H9 (cell line): ENCODE measurements around the gene IGFLR1. TPM values are rescaled to one million over a fixed set of nuclear protein-coding genes. Genes with fewer than 3 reads are reported as not detected.

Experiments used
- DNase-seq: peaks from one replicate; pipeline ENCODE4 v3.0.0-alpha.2; 2017
- H2AFZ ChIP-seq: one replicate; pipeline ENCODE4 v1.6.1; 2013; ENCODE audit warnings: mild to moderate bottlenecking, low read length, control low read depth, moderate library complexity
- H2AK5ac ChIP-seq: 2 replicates; pipeline ENCODE4 v1.6.1; 2013; ENCODE audit warnings: low read length, control low read depth, mixed read lengths; ENCODE audit not compliant: insufficient read length
- H2BK120ac ChIP-seq: one replicate; pipeline ENCODE4 v1.6.1; 2013; ENCODE audit warnings: low read depth, mild to moderate bottlenecking, low read length, control low read depth, inconsistent platforms; ENCODE audit not compliant: poor library complexity, severe bottlenecking
- H2BK12ac ChIP-seq: 2 replicates; pipeline ENCODE4 v1.6.1; 2013; ENCODE audit warnings: low read length, control low read depth, mixed read lengths, low read depth; ENCODE audit not compliant: insufficient read length
- H2BK15ac ChIP-seq: 2 replicates; pipeline ENCODE4 v1.6.1; 2013; ENCODE audit warnings: low read depth, low read length, control low read depth
- H2BK20ac ChIP-seq: one replicate; pipeline ENCODE4 v1.6.1; 2013; ENCODE audit warnings: low read depth, mild to moderate bottlenecking, low read length, control low read depth, inconsistent platforms; ENCODE audit not compliant: poor library complexity, severe bottlenecking
- H2BK5ac ChIP-seq: 2 replicates; pipeline ENCODE4 v1.6.1; 2013; ENCODE audit warnings: low read length, control low read depth, mixed read lengths; ENCODE audit not compliant: insufficient read length
- H3K14ac ChIP-seq: 2 replicates; pipeline ENCODE4 v1.6.1; 2013; ENCODE audit warnings: low read length, control low read depth; ENCODE audit not compliant: insufficient read depth
- H3K18ac ChIP-seq: 2 replicates; pipeline ENCODE4 v1.6.1; 2013; ENCODE audit warnings: low read depth, mild to moderate bottlenecking, mixed read lengths, low read length, control low read depth; ENCODE audit not compliant: insufficient read length
- H3K23ac ChIP-seq: 2 replicates; pipeline ENCODE4 v1.6.1; 2013; ENCODE audit warnings: low read length, control low read depth, mixed read lengths, low read depth; ENCODE audit not compliant: insufficient read length
- H3K23me2 ChIP-seq: 2 replicates; pipeline ENCODE4 v1.6.1; 2013; ENCODE audit warnings: low read depth, mild to moderate bottlenecking, mixed read lengths, low read length, control low read depth; ENCODE audit not compliant: insufficient read length, poor library complexity, severe bottlenecking
- H3K27ac ChIP-seq: 2 replicates; pipeline ENCODE4 v1.5.1; 2013; ENCODE audit warnings: low read length, control low read depth, mixed read lengths, low read depth; ENCODE audit not compliant: insufficient read length
- H3K27me3 ChIP-seq: 2 replicates; pipeline ENCODE4 v1.6.1; 2013; ENCODE audit warnings: low read length, control low read depth, inconsistent platforms; ENCODE audit not compliant: insufficient read depth
- H3K4ac ChIP-seq: 2 replicates; pipeline ENCODE4 v1.6.1; 2013; ENCODE audit warnings: low read depth, mild to moderate bottlenecking, control low read depth, inconsistent platforms, low read length, moderate library complexity
- H3K4me1 ChIP-seq: 2 replicates; pipeline ENCODE4 v1.6.1; 2013; ENCODE audit warnings: low read length, control low read depth, inconsistent platforms; ENCODE audit not compliant: insufficient read depth
- H3K4me2 ChIP-seq: 2 replicates; pipeline ENCODE4 v1.6.1; 2013; ENCODE audit warnings: low read length, control low read depth, mixed read lengths; ENCODE audit not compliant: insufficient read length, insufficient read depth
- H3K56ac ChIP-seq: 2 replicates; pipeline ENCODE4 v1.6.1; 2013; ENCODE audit warnings: low read depth, mild to moderate bottlenecking, mixed read lengths, low read length, control low read depth; ENCODE audit not compliant: insufficient read length
- H3K79me1 ChIP-seq: 2 replicates; pipeline ENCODE4 v1.6.1; 2013; ENCODE audit warnings: low read depth, mild to moderate bottlenecking, moderate library complexity, low read length, control low read depth, inconsistent platforms; ENCODE audit not compliant: insufficient read depth, poor library complexity, severe bottlenecking
- H3K79me2 ChIP-seq: 2 replicates; pipeline ENCODE4 v1.6.1; 2013; ENCODE audit warnings: low read length, control low read depth, inconsistent platforms; ENCODE audit not compliant: insufficient read depth
- H3K9ac ChIP-seq: 2 replicates; pipeline ENCODE4 v1.6.1; 2013; ENCODE audit warnings: low read length, control low read depth, mixed read lengths; ENCODE audit not compliant: insufficient read length; ENCODE audit errors: extremely low read depth
- H3K9me3 ChIP-seq: one replicate; pipeline ENCODE4 v1.6.1; 2013; ENCODE audit warnings: low read depth, low read length, inconsistent platforms; ENCODE audit not compliant: control insufficient read depth
- H3T11ph ChIP-seq: one replicate; pipeline ENCODE4 v1.6.1; 2013; ENCODE audit warnings: mild to moderate bottlenecking, low read length, control low read depth, inconsistent platforms
- H4K20me1 ChIP-seq: one replicate; pipeline ENCODE4 v1.6.1; 2013; ENCODE audit not compliant: control insufficient read depth, insufficient read length, insufficient read depth
- H4K5ac ChIP-seq: 2 replicates; pipeline ENCODE4 v1.6.1; 2013; ENCODE audit warnings: low read depth, mild to moderate bottlenecking, mixed read lengths, low read length, control low read depth; ENCODE audit not compliant: insufficient read length
- H4K8ac ChIP-seq: replicated peaks from 2 replicates; pipeline ENCODE4 v1.6.1; 2013; ENCODE audit warnings: low read length, control low read depth, mixed read lengths, low read depth; ENCODE audit not compliant: insufficient read length
- H4K91ac ChIP-seq: 2 replicates; pipeline ENCODE4 v1.6.1; 2013; ENCODE audit warnings: low read depth, mild to moderate bottlenecking, moderate library complexity, mixed read lengths, low read length, control low read depth; ENCODE audit not compliant: insufficient read length
- H3K27ac Mint-ChIP-seq, 3 experiments: 2 replicates in 2 of 3; 3 replicates in 1 of 3; pipeline ENCODE4 v1.8.0; 2020 to 2021; ENCODE audit warnings: mixed read lengths in 3 of 3, mild to moderate bottlenecking in 1 of 3, moderate library complexity in 1 of 3
- H3K27me3 Mint-ChIP-seq: 2 replicates; pipeline ENCODE4 v1.8.0; 2021; ENCODE audit warnings: low read depth, mild to moderate bottlenecking, moderate library complexity, mixed read lengths
- H3K36me3 Mint-ChIP-seq, 3 experiments: 2 replicates in 2 of 3; 3 replicates in 1 of 3; pipeline ENCODE4 v1.8.0; 2020 to 2021; ENCODE audit warnings: low read depth in 3 of 3, mixed read lengths in 3 of 3; ENCODE audit not compliant: insufficient read depth in 1 of 3
- H3K4me1 Mint-ChIP-seq, 2 experiments: 2 replicates each; pipeline ENCODE4 v1.8.0; 2020; ENCODE audit warnings: mixed read lengths in 2 of 2
- H3K4me3 Mint-ChIP-seq, 2 experiments: 2 replicates in 1 of 2; 3 replicates in 1 of 2; pipeline ENCODE4 v1.8.0; 2020 to 2021; ENCODE audit warnings: mild to moderate bottlenecking in 2 of 2, mixed read lengths in 2 of 2, moderate library complexity in 1 of 2
- H3K9me3 Mint-ChIP-seq, 2 experiments: 2 replicates in 1 of 2; 3 replicates in 1 of 2; pipeline ENCODE4 v1.8.0; 2020; ENCODE audit warnings: mild to moderate bottlenecking in 2 of 2, mixed read lengths in 2 of 2, moderate library complexity in 1 of 2
- WGBS: extraction: QIAGEN DNeasy Blood & Tissue Kit; methylation state at CpG from one replicate; pipeline ENCODE4 v1.1.7; 2013; ENCODE audit warnings: missing lambda C conversion rate, low lambda C conversion rate, mixed read lengths; ENCODE audit not compliant: insufficient read length; ENCODE audit errors: extremely low coverage; 5-methylcytosine and 5-hydroxymethylcytosine counted together
- total RNA-seq: library from RNA; stranded (reverse); gene quantifications from 2 replicates; pipeline ENCODE4 v1.2.1, GENCODE V29; 2021
- TF ChIP-seq, protein P1 (sequence below): fragments of 200-600 bp; sonication (generic); conservative IDR thresholded peaks from 3 replicates; pipeline ENCODE4 v1.8.0; 2021; ENCODE audit warnings: antibody characterized with exemption, mild to moderate bottlenecking

The IGFLR1 gene
- total RNA-seq, 1 experiment from 2014 or later = 2.9 TPM

DNA sequence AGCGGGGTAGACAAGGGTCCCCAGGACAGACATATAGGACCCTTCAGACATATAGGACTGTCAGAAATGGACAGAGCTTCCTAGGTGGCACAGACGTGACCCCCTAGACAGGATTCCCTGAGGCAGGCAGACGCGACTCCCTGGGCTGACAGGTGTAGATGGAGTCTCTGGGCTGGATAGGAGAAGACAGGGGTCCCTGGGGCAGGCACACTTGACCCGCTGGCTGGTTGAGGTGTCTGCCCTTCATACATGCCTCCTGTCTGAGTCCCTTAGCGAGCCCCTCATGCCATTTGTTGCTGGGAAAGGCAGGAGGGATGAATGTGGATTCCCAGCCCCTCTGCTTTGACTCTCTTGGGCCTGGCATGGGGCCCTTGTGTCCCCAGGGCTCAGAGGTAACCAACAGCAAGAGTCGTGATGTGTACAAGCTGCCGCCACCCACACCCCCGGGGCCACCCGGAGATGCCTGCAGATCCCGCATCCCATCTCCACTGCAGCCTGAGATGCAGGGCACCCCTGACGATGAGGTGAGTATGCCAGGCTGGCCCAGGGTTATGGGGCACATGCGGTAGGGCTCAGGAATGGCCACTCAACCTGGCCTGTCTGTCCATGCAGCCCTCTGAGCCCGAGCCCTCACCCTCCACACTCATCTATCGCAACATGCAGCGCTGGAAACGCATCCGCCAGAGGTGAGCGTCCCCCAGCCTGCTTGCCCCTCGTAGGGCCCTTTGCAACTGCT lies 11.6 kb upstream of the IGFLR1 start:
- H3K56ac ChIP-seq = no peak overlapping the region
- no peak overlapping the region for H2AK5ac ChIP-seq
- no CpG with 5 or more reads among the region's 20 CpGs for WGBS
- H3K27me3 ChIP-seq = no peaks in the 10 kb centered on the region
- H3K18ac ChIP-seq = no peak overlapping the region
- no peak overlapping the region for H4K91ac ChIP-seq
- no peaks in the 10 kb centered on the region for H3K79me1 ChIP-seq
- no peak overlapping the region for H2BK120ac ChIP-seq
- H3K9ac ChIP-seq = no peak overlapping the region
- H3K4me3 Mint-ChIP-seq = peak overlapping the region in 1 of 2 experiments; percentile 50; a peak in 2 of 5 replicates
- DNase-seq = no peak
- no peak overlapping the region for H2BK5ac ChIP-seq
- H3K79me2 ChIP-seq = no peaks in the 10 kb centered on the region
- H3K36me3 Mint-ChIP-seq = peaks cover 0 to 2% (median 0%) of the 10 kb centered on the region in 3 experiments; a peak in 2 of 7 replicates
- H3K27ac Mint-ChIP-seq = no peak overlapping the region
- H4K5ac ChIP-seq = no peak overlapping the region
- no peak overlapping the region for H3K23ac ChIP-seq
- H3K27me3 Mint-ChIP-seq = peaks cover 7% of the 10 kb centered on the region
- H3K4me2 ChIP-seq = no peak overlapping the region
- H3K4ac ChIP-seq = no peak overlapping the region
- H4K20me1 ChIP-seq = no peaks in the 10 kb centered on the region
- no peaks in the 10 kb centered on the region for H3K9me3 Mint-ChIP-seq
- H2AFZ ChIP-seq = no peak overlapping the region
- H3K27ac ChIP-seq = no peak overlapping the region
- H3K4me1 Mint-ChIP-seq = peaks cover 13 to 18% of the 10 kb centered on the region in 2 experiments
- no peak overlapping the region for H4K8ac ChIP-seq
- no peaks in the 10 kb centered on the region for H3K9me3 ChIP-seq
- H2BK15ac ChIP-seq = no peak overlapping the region
- H3T11ph ChIP-seq = no peak overlapping the region
- no peak overlapping the region for H2BK12ac ChIP-seq
- H2BK20ac ChIP-seq = no peak overlapping the region
- H3K14ac ChIP-seq = no peak overlapping the region
- peaks cover 16% of the 10 kb centered on the region for H3K23me2 ChIP-seq
- TF ChIP-seq, protein P1, sequence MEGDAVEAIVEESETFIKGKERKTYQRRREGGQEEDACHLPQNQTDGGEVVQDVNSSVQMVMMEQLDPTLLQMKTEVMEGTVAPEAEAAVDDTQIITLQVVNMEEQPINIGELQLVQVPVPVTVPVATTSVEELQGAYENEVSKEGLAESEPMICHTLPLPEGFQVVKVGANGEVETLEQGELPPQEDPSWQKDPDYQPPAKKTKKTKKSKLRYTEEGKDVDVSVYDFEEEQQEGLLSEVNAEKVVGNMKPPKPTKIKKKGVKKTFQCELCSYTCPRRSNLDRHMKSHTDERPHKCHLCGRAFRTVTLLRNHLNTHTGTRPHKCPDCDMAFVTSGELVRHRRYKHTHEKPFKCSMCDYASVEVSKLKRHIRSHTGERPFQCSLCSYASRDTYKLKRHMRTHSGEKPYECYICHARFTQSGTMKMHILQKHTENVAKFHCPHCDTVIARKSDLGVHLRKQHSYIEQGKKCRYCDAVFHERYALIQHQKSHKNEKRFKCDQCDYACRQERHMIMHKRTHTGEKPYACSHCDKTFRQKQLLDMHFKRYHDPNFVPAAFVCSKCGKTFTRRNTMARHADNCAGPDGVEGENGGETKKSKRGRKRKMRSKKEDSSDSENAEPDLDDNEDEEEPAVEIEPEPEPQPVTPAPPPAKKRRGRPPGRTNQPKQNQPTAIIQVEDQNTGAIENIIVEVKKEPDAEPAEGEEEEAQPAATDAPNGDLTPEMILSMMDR = no peak
- H3K4me1 ChIP-seq = no peaks in the 10 kb centered on the region
